ENCODE measurements around the gene SNX20.
A peak's percentile ranks its signal among the peaks of the same experiment; 100 is the strongest.

Gene SNX20

GRCh38 chr16:50695017-50696000 is 14.2 kb upstream of the SNX20 start:
- H3K36me3 Mint-ChIP-seq (ENCODE audit: low read depth), result peaks cover 10% of the 10 kb centered on the region
- H3K27me3 Mint-ChIP-seq, result no peaks in the 10 kb centered on the region
- DNase-seq, result peak; percentile 23
- peak overlapping the region; percentile 74 for H3K4me3 Mint-ChIP-seq
- peaks cover 73% of the 10 kb centered on the region for H3K4me1 Mint-ChIP-seq (ENCODE audit: low read depth)
- no peaks in the 10 kb centered on the region for H3K9me3 Mint-ChIP-seq
- peak overlapping the region; percentile 45 for H3K27ac Mint-ChIP-seq

- peak; percentile 34 for DNase-seq
- peaks cover 65% of the 10 kb centered on the region for H3K4me1 Mint-ChIP-seq (ENCODE audit: low read depth)
- H3K9me3 Mint-ChIP-seq, result no peaks in the 10 kb centered on the region
- peaks cover 3% of the 10 kb centered on the region for H3K36me3 Mint-ChIP-seq (ENCODE audit: low read depth)
- H3K4me3 Mint-ChIP-seq, result peak overlapping the region; percentile 74
- H3K27me3 Mint-ChIP-seq, result no peaks in the 10 kb centered on the region
- peak overlapping the region; percentile 74 for H3K27ac Mint-ChIP-seq
Observed at GRCh38 chr16:50694206-50694605, 13.1 kb upstream of the SNX20 start.

- peak within 1 kb of the TSS; percentile 74 for H3K27ac Mint-ChIP-seq
- H3K9me3 Mint-ChIP-seq, result no peaks in the 10 kb centered on the region
- H3K27me3 Mint-ChIP-seq, result no peaks in the 10 kb centered on the region
- DNase-seq, result peak; percentile 64
- no peaks in the 10 kb centered on the region for H3K36me3 Mint-ChIP-seq (ENCODE audit: low read depth)
- peak within 1 kb of the TSS; percentile 74 for H3K4me3 Mint-ChIP-seq
- H3K4me1 Mint-ChIP-seq (ENCODE audit: low read depth), result peaks cover 59% of the 10 kb centered on the region
Observed at GRCh38 chr16:50692999-50693781, 12.1 kb upstream of the SNX20 start, which contains the start of gene NOD2. TSS of gene NOD2 (plus strand) at chr16:50693606. CDS start at chr16:50699496, 5,890 bp downstream.

GRCh38 chr16:50692644-50692998 is 11.5 kb upstream of the SNX20 start:
- Mint-ChIP-seq H3K27ac (no peak overlapping the region), H3K4me1 (ENCODE audit: low read depth) (peaks cover 53% of the 10 kb centered on the region), H3K36me3 (ENCODE audit: low read depth) (no peaks in the 10 kb centered on the region), H3K4me3 (no peak overlapping the region), H3K27me3 (no peaks in the 10 kb centered on the region), H3K9me3 (no peaks in the 10 kb centered on the region)
- DNase-seq, result peak; percentile 28

- no peaks in the 10 kb centered on the region for H3K27me3 Mint-ChIP-seq
- no peak overlapping the region for H3K4me3 Mint-ChIP-seq
- H3K27ac Mint-ChIP-seq, result no peak overlapping the region
- no peaks in the 10 kb centered on the region for H3K36me3 Mint-ChIP-seq (ENCODE audit: low read depth)
- no peak for DNase-seq
- no peaks in the 10 kb centered on the region for H3K9me3 Mint-ChIP-seq
- H3K4me1 Mint-ChIP-seq (ENCODE audit: low read depth), result peaks cover 44% of the 10 kb centered on the region
Observed at GRCh38 chr16:50690177-50690576, 9.1 kb upstream of the SNX20 start.

- Mint-ChIP-seq H3K36me3 (ENCODE audit: low read depth) (no peaks in the 10 kb centered on the region), H3K4me1 (ENCODE audit: low read depth) (peaks cover 46% of the 10 kb centered on the region), H3K9me3 (no peaks in the 10 kb centered on the region), H3K27ac (no peak overlapping the region), H3K4me3 (no peak overlapping the region), H3K27me3 (no peaks in the 10 kb centered on the region)
- DNase-seq, result no peak
Observed at GRCh38 chr16:50688867-50689266, 7.8 kb upstream of the SNX20 start.

GRCh38 chr16:50688083-50688482 is 7.0 kb upstream of the SNX20 start:
- no peaks in the 10 kb centered on the region for H3K9me3 Mint-ChIP-seq
- no peak overlapping the region for H3K27ac Mint-ChIP-seq
- H3K36me3 Mint-ChIP-seq (ENCODE audit: low read depth), result no peaks in the 10 kb centered on the region
- H3K4me3 Mint-ChIP-seq, result no peak overlapping the region
- peaks cover 52% of the 10 kb centered on the region for H3K4me1 Mint-ChIP-seq (ENCODE audit: low read depth)
- no peak for DNase-seq
- no peaks in the 10 kb centered on the region for H3K27me3 Mint-ChIP-seq

- no peak for DNase-seq
- peak overlapping the region; percentile 85 for H3K27ac Mint-ChIP-seq
- no peak overlapping the region for H3K4me3 Mint-ChIP-seq
- no peaks in the 10 kb centered on the region for H3K27me3 Mint-ChIP-seq
- no peaks in the 10 kb centered on the region for H3K36me3 Mint-ChIP-seq (ENCODE audit: low read depth)
- peaks cover 62% of the 10 kb centered on the region for H3K4me1 Mint-ChIP-seq (ENCODE audit: low read depth)
- no peaks in the 10 kb centered on the region for H3K9me3 Mint-ChIP-seq
Observed at GRCh38 chr16:50685462-50686063, 4.5 kb upstream of the SNX20 start.

GRCh38 chr16:50684823-50685461 is 3.8 kb upstream of the SNX20 start:
- no peaks in the 10 kb centered on the region for H3K9me3 Mint-ChIP-seq

GRCh38 chr16:50683689-50684374 is 2.7 kb upstream of the SNX20 start:
- H3K27ac Mint-ChIP-seq, result peak overlapping the region; percentile 85
- peaks cover 71% of the 10 kb centered on the region for H3K4me1 Mint-ChIP-seq (ENCODE audit: low read depth)
- no peaks in the 10 kb centered on the region for H3K9me3 Mint-ChIP-seq
- peak overlapping the region; percentile 49 for H3K4me3 Mint-ChIP-seq
- peak; percentile 66 for DNase-seq
- H3K36me3 Mint-ChIP-seq (ENCODE audit: low read depth), result peaks cover 11% of the 10 kb centered on the region
- H3K27me3 Mint-ChIP-seq, result no peaks in the 10 kb centered on the region

More at GRCh38 chr16:50684823-50685461, 3.8 kb upstream of the SNX20 start:
- H3K4me3 Mint-ChIP-seq, result peak overlapping the region; percentile 49
- H3K27me3 Mint-ChIP-seq, result no peaks in the 10 kb centered on the region
- H3K27ac Mint-ChIP-seq, result peak overlapping the region; percentile 85
- peaks cover 67% of the 10 kb centered on the region for H3K4me1 Mint-ChIP-seq (ENCODE audit: low read depth)
- peak; percentile 59 for DNase-seq
- H3K36me3 Mint-ChIP-seq (ENCODE audit: low read depth), result peaks cover 3% of the 10 kb centered on the region

- H3K4me1 Mint-ChIP-seq (ENCODE audit: low read depth), result peaks cover 85% of the 10 kb centered on the region
- peak overlapping the region; percentile 83 for H3K4me3 Mint-ChIP-seq
- H3K36me3 Mint-ChIP-seq (ENCODE audit: low read depth), result peaks cover 44% of the 10 kb centered on the region
- DNase-seq, result no peak
- no peaks in the 10 kb centered on the region for H3K9me3 Mint-ChIP-seq
- peak overlapping the region; percentile 95 for H3K27ac Mint-ChIP-seq
- no peaks in the 10 kb centered on the region for H3K27me3 Mint-ChIP-seq
Observed at GRCh38 chr16:50680556-50680893, 587 bp downstream of the SNX20 start.

- H3K4me1 Mint-ChIP-seq (ENCODE audit: low read depth), result peaks cover 79% of the 10 kb centered on the region
- peak overlapping the region; percentile 83 for H3K4me3 Mint-ChIP-seq
- H3K36me3 Mint-ChIP-seq (ENCODE audit: low read depth), result peaks cover 50% of the 10 kb centered on the region
- peak overlapping the region; percentile 95 for H3K27ac Mint-ChIP-seq
- no peaks in the 10 kb centered on the region for H3K27me3 Mint-ChIP-seq
- DNase-seq, result no peak
- H3K9me3 Mint-ChIP-seq, result no peaks in the 10 kb centered on the region
Observed at GRCh38 chr16:50679676-50680555, 1.2 kb downstream of the SNX20 start.

- Mint-ChIP-seq H3K4me1 (ENCODE audit: low read depth) (peaks cover 73% of the 10 kb centered on the region), H3K27ac (peak overlapping the region; percentile 95), H3K36me3 (ENCODE audit: low read depth) (peaks cover 56% of the 10 kb centered on the region), H3K4me3 (peak overlapping the region; percentile 83), H3K9me3 (no peaks in the 10 kb centered on the region), H3K27me3 (no peaks in the 10 kb centered on the region)
- DNase-seq, result no peak
Observed at GRCh38 chr16:50679266-50679665, 1.8 kb downstream of the SNX20 start.
